Astrocyte (in vitro differentiated cells and primary cell): ENCODE results near the gene VIPR2.

ENCODE experiments used
- EZH2 ChIP-seq: IDR thresholded peaks from 2 replicates; pipeline ENCODE4 v1.6.1; 2012; ENCODE audit warnings: mild to moderate bottlenecking, low read length, inconsistent platforms; ENCODE audit not compliant: insufficient read depth
- TF ChIP-seq, protein P1 (sequence below): IDR thresholded peaks from 2 replicates; pipeline ENCODE4 v1.5.1; 2011; ENCODE audit warnings: low read depth, mild to moderate bottlenecking, inconsistent platforms, low read length, moderate library complexity; ENCODE audit not compliant: insufficient read depth

DNA sequence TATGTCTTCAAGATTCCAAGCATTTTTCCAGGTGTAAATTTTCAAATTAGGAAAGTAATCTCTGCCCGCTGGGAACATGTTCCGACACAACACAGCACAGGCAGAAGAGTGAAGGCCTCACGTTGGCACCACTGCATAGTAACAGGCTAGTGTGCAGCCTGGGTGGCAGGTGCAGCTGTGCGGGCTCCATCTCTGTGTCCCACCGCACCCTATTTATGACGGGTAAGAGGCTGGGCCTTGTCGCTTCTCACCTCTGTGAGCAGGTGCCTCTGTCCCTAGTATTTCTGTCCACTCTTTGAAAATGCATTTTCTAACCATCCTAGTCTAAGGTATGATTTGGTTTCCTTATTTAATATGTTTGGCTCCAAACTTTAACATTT is 24.1 kb downstream of the VIPR2 start:
- TF ChIP-seq, protein P1, sequence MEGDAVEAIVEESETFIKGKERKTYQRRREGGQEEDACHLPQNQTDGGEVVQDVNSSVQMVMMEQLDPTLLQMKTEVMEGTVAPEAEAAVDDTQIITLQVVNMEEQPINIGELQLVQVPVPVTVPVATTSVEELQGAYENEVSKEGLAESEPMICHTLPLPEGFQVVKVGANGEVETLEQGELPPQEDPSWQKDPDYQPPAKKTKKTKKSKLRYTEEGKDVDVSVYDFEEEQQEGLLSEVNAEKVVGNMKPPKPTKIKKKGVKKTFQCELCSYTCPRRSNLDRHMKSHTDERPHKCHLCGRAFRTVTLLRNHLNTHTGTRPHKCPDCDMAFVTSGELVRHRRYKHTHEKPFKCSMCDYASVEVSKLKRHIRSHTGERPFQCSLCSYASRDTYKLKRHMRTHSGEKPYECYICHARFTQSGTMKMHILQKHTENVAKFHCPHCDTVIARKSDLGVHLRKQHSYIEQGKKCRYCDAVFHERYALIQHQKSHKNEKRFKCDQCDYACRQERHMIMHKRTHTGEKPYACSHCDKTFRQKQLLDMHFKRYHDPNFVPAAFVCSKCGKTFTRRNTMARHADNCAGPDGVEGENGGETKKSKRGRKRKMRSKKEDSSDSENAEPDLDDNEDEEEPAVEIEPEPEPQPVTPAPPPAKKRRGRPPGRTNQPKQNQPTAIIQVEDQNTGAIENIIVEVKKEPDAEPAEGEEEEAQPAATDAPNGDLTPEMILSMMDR, result no peak
- TF ChIP-seq EZH2, result no peak
